Thyroid gland (tissue), 4 donors: ENCODE results near the gene WIPF3. TPM values are rescaled to one million over a fixed set of nuclear protein-coding genes. Genes with fewer than 3 reads are reported as not detected.

Experiments
- DNase-seq, 2 donors: peaks; one replicate each; pipeline ENCODE4 v3.0.0-alpha.2; 2019
- H3K27ac ChIP-seq, 3 donors: fragments of 200-600 bp; sonication (generic); 1 replicate in 2 of 3; 2 replicates in 1 of 3; pipeline ENCODE4 v1.5.1; 2016 to 2019; ENCODE audit warnings: mild to moderate bottlenecking in 1 of 3, moderate library complexity in 1 of 3
- H3K27me3 ChIP-seq: fragments of 200-600 bp; sonication (generic); one replicate; pipeline ENCODE4 v1.5.1; 2019
- H3K36me3 ChIP-seq, 2 donors: fragments of 200-600 bp; sonication (generic); one replicate each; pipeline ENCODE4 v1.5.1; 2016 to 2019
- H3K4me1 ChIP-seq, 2 donors: fragments of 200-600 bp; sonication (generic); one replicate each; pipeline ENCODE4 v1.5.1; 2017 to 2019
- H3K4me3 ChIP-seq, 3 donors: fragments of 200-600 bp; sonication (generic); replicated peaks in 1 of 3; 1 replicate in 2 of 3; 2 replicates in 1 of 3; pipeline ENCODE4 v1.5.1; 2016; ENCODE audit warnings: mild to moderate bottlenecking in 1 of 3
- H3K9me3 ChIP-seq: fragments of 200-600 bp; sonication (generic); one replicate; pipeline ENCODE4 v1.5.1; 2017
- POLR2A ChIP-seq, 2 donors: fragments of 450-650 bp; IDR thresholded peaks; one replicate each; pipeline ENCODE4 v1.6.1; 2017; ENCODE audit warnings: antibody characterized with exemption in 2 of 2, mild to moderate bottlenecking in 2 of 2, moderate library complexity in 1 of 2
- WGBS, 2 donors: methylation state at CpG; one replicate each; pipeline ENCODE4 v1.1.5; 2017; 5-methylcytosine and 5-hydroxymethylcytosine counted together
- intact Hi-C: fragments of 100-400 bp; cut with DNase I; formaldehyde crosslinking; loops from one replicate; pipeline ENCODE4 v1.15.1; 2023
- total RNA-seq, 4 donors: library from RNA; depleted of rRNA; stranded (reverse); fragments of >200 nt; gene quantifications; one replicate each; pipeline ENCODE4 v1.2.3, GENCODE V29; 2016
- TF ChIP-seq, protein P1 (sequence below), 6 experiments: fragments of 200-600 bp in 3 of 6; fragments of 450-650 bp in 3 of 6; sonication (generic) in 3 of 6; IDR thresholded peaks; one replicate each; pipeline ENCODE4 v1.5.1; 2016 to 2019; ENCODE audit warnings: antibody characterized with exemption in 6 of 6, mild to moderate bottlenecking in 2 of 6, inconsistent platforms in 1 of 6, moderate library complexity in 1 of 6

WIPF3 gene
- total RNA-seq, 4 donors from 2014 or later: 0.22 to 1.2 (median 0.70) TPM

DNA sequence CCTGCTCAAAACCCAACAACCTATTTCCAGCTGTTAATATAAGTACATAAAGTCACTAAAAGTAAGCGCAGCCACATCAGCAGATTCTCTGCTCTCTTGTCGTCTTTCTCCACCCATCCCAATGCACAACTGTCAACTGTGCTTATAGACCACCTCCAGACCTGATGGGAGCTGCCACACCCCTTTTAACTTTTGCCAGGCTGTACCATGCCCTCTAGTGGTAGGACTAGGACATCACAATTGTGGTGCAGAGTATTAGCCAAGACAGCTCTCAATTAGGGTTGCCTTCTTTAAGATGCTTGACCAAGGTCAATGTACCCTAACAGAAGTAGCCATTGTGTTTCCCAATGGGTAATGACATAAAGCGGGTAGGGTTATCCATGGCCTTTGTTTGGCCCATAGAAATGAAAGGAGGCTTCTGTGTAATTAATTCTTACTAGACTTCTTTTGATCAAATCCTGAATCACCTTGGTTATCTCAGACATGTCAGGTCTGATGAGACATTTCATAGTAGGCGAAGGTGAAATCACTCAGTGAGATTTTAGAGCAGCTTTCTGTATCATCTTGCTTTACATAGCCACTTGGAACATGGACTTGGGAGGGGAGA is 115.2 kb downstream of the WIPF3 start:
- peak; percentile 28 for DNase-seq
- Histone ChIP-seq H3K4me1 (peaks cover 3 to 12% of the 10 kb centered on the region in 2 donors), H3K27ac (no peak overlapping the region), H3K4me3 (no peak overlapping the region), H3K9me3 (no peaks in the 10 kb centered on the region), H3K36me3 (peaks cover 0 to 4% of the 10 kb centered on the region in 2 donors), H3K27me3 (no peaks in the 10 kb centered on the region)
- WGBS, 2 donors: 48 to 57% methylated on average over 4 of the region's 4 CpGs
- intact Hi-C loops: loop anchor here (10.0 kb wide), 1 partner anchor 177 kb away; no protein-coding TSS in a partner anchor
- no peak for TF ChIP-seq POLR2A (IDR thresholded peaks at IDR 0.05)
- TF ChIP-seq, protein P1, sequence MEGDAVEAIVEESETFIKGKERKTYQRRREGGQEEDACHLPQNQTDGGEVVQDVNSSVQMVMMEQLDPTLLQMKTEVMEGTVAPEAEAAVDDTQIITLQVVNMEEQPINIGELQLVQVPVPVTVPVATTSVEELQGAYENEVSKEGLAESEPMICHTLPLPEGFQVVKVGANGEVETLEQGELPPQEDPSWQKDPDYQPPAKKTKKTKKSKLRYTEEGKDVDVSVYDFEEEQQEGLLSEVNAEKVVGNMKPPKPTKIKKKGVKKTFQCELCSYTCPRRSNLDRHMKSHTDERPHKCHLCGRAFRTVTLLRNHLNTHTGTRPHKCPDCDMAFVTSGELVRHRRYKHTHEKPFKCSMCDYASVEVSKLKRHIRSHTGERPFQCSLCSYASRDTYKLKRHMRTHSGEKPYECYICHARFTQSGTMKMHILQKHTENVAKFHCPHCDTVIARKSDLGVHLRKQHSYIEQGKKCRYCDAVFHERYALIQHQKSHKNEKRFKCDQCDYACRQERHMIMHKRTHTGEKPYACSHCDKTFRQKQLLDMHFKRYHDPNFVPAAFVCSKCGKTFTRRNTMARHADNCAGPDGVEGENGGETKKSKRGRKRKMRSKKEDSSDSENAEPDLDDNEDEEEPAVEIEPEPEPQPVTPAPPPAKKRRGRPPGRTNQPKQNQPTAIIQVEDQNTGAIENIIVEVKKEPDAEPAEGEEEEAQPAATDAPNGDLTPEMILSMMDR (IDR thresholded peaks at IDR 0.05): peak; percentile 68 to 90 (median 76)

DNA sequence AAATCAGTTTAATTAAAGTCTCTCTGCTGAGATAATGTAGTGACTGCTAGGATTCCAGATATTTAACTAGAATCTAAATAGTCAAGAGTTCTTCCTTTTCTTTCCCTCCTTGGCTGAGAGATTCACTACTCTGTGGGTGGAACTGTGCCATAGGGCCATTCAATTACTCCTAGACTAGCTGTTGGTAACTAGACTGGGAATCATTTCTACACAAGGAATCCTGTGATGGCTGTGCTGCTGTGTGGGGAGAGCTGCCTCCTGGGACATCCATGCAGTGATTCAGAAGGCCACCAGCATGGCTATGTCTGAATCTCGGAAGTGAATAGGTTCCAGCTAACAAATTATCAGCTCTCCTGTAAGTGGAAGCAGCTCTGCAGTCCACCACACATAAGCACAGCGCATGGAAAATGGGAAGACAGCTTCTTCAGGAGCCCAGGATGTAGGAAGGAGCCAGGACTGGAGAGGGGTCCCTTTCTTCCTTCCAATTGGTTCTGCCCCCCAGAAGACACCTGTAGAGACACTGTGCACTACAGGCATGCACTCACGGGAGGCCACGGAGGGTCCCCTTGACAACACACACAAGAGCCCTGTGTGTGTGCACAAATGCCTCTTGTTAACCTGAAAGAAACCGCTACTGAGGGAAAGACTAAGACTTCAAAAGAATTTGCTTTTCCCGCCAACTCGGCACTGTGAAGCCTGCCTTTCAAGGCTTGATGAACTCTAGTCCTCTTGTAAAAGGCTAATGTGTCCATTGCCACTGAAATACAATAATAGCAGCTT is 116.8 kb downstream of the WIPF3 start:
- no peaks in the 10 kb centered on the region for H3K27me3 ChIP-seq
- intact Hi-C loops: loop anchor here (10.0 kb wide), 1 partner anchor 178 kb away; no protein-coding TSS in a partner anchor
- H3K4me3 ChIP-seq: no peak overlapping the region
- no peak for DNase-seq
- H3K27ac ChIP-seq: no peak overlapping the region
- peaks cover 0 to 3% of the 10 kb centered on the region in 2 donors for H3K4me1 ChIP-seq
- 71 to 84% methylated on average over 7 of the region's 7 CpGs for WGBS, 2 donors
- no peaks in the 10 kb centered on the region for H3K9me3 ChIP-seq
- H3K36me3 ChIP-seq: peaks cover 0 to 4% of the 10 kb centered on the region in 2 donors
- TF ChIP-seq, protein P1 (IDR thresholded peaks at IDR 0.05): no peak
- no peak for TF ChIP-seq POLR2A (IDR thresholded peaks at IDR 0.05)

DNA sequence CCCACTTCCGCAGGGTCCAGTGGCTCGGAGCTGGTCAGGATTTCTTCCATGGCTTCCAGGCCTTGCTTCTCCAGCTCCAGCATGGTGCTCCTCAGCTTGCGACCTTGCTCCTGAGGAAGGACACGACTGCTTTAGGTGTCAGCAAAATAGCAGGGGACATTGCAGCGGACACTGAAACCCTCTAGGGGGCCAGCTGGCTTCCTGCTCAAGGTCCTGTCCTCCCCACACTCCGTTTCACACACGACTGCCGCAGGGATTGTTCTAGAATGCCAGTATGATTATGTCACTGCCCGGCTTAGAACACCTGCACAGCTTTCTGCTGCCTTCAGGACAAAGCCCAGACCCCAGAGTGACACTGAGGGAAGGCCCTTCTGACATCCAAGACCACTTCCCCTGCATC is 117.7 kb downstream of the WIPF3 start:
- no peaks in the 10 kb centered on the region for H3K4me1 ChIP-seq
- peaks cover 0 to 4% of the 10 kb centered on the region in 2 donors for H3K36me3 ChIP-seq
- no peak for TF ChIP-seq POLR2A (IDR thresholded peaks at IDR 0.05)
- TF ChIP-seq, protein P1 (IDR thresholded peaks at IDR 0.05): no peak
- 82 to 83% methylated on average over 8 to 9 of the region's 9 CpGs for WGBS, 2 donors
- H3K4me3 ChIP-seq: no peak overlapping the region
- H3K27me3 ChIP-seq: no peaks in the 10 kb centered on the region
- H3K27ac ChIP-seq: no peak overlapping the region
- intact Hi-C loops: loop anchor here (10.0 kb wide), 1 partner anchor 179 kb away; no protein-coding TSS in a partner anchor
- no peak for DNase-seq
- H3K9me3 ChIP-seq: no peaks in the 10 kb centered on the region

DNA sequence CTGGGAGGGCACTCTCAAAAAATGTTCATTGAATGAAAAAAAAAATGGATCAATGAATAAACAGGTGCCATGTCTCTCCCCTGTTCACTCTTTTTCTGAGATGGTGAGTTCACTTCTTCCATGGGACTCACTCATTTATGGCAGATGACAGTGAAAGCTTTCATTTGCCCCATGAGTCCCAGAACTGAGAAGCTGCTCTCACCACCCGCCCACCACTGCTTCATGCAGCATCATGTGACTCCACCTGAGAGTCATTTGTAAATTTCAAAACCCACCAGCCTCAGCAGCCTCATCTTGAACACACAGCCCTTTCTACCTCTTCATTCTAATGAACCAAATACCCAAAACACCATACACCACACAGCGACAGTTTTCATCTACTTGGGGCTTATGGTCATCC is 118.4 kb downstream of the WIPF3 start:
- WGBS, 2 donors: 94 to 97% methylated on average over 2 of the region's 2 CpGs
- Histone ChIP-seq H3K4me1 (no peaks in the 10 kb centered on the region), H3K4me3 (no peak overlapping the region), H3K27ac (no peak overlapping the region), H3K27me3 (no peaks in the 10 kb centered on the region), H3K36me3 (peaks cover 0 to 4% of the 10 kb centered on the region in 2 donors), H3K9me3 (no peaks in the 10 kb centered on the region)
- DNase-seq: no peak
- intact Hi-C loops: loop anchor here (10.0 kb wide), 1 partner anchor 180 kb away; no protein-coding TSS in a partner anchor
- no peak for TF ChIP-seq POLR2A (IDR thresholded peaks at IDR 0.05)
- TF ChIP-seq, protein P1 (IDR thresholded peaks at IDR 0.05): no peak

DNA sequence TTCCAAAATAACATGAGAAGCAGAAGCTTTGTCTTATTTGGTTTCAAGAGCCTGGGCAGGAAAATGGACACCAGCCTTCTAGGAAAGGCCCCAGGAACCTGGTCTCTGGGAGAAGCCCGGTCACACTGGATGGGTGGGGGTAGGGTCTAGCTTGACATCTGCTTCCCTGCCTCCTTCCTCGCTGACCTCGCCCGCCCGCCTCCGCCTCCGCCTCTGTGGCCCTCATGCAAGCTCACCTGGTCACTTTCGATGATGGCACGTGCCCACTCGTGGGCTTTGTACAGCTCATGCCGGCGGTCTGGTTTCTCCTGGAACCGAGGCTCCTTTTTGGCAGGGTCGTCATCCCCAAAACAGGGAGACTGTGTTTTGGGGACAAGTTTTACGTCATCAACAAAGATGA is 119.9 kb downstream of the WIPF3 start:
- 94 to 98% methylated on average over 15 of the region's 15 CpGs for WGBS, 2 donors
- Histone ChIP-seq H3K36me3 (peaks cover 0 to 4% of the 10 kb centered on the region in 2 donors), H3K27me3 (no peaks in the 10 kb centered on the region), H3K27ac (no peak overlapping the region), H3K4me1 (no peaks in the 10 kb centered on the region), H3K4me3 (no peak overlapping the region), H3K9me3 (no peaks in the 10 kb centered on the region)
- intact Hi-C loops: loop anchor here (10.0 kb wide), 1 partner anchor 181 kb away; no protein-coding TSS in a partner anchor
- TF ChIP-seq, protein P1 (IDR thresholded peaks at IDR 0.05): no peak
- TF ChIP-seq POLR2A (IDR thresholded peaks at IDR 0.05): no peak
- DNase-seq: no peak
